Neural progenitor cell (in vitro differentiated cells): ENCODE measurements around the gene PCNX2. TPM values are rescaled to one million over a fixed set of nuclear protein-coding genes. Genes with fewer than 3 reads are reported as not detected.

Experiments used
- DNase-seq: peaks from one replicate; pipeline ENCODE4 v3.0.0-alpha.2; 2016; ENCODE audit warnings: low spot score
- H2AFZ ChIP-seq: fragments of 200-600 bp; sonication (generic); replicated peaks from 2 replicates; pipeline ENCODE4 v1.6.1; 2016; ENCODE audit warnings: antibody characterized with exemption
- H3F3A ChIP-seq: fragments of 200-600 bp; sonication (generic); 2 replicates; pipeline ENCODE4 v1.6.1; 2016; ENCODE audit warnings: antibody characterized with exemption, low read depth
- H3K27ac ChIP-seq: fragments of 200-600 bp; sonication (generic); 2 replicates; pipeline ENCODE4 v1.5.1; 2016; ENCODE audit warnings: mild to moderate bottlenecking
- H3K27me3 ChIP-seq: fragments of 200-600 bp; sonication (generic); 2 replicates; pipeline ENCODE4 v1.6.1; 2016; ENCODE audit warnings: mild to moderate bottlenecking, moderate library complexity
- H3K36me3 ChIP-seq: fragments of 200-600 bp; sonication (generic); 2 replicates; pipeline ENCODE4 v1.5.1; 2016
- H3K4me1 ChIP-seq: fragments of 200-600 bp; sonication (generic); 2 replicates; pipeline ENCODE4 v1.6.1; 2016; ENCODE audit warnings: mixed run types
- H3K4me2 ChIP-seq: fragments of 200-600 bp; sonication (generic); 2 replicates; pipeline ENCODE4 v1.6.1; 2016
- H3K4me3 ChIP-seq: fragments of 200-600 bp; sonication (generic); 2 replicates; pipeline ENCODE4 v1.5.1; 2016
- H3K79me2 ChIP-seq: fragments of 200-600 bp; sonication (generic); 2 replicates; pipeline ENCODE4 v1.6.1; 2016; ENCODE audit warnings: low read depth
- H3K9ac ChIP-seq: fragments of 200-600 bp; sonication (generic); 2 replicates; pipeline ENCODE4 v1.6.1; 2016
- H3K9me3 ChIP-seq: fragments of 200-600 bp; sonication (generic); 2 replicates; pipeline ENCODE4 v1.5.1; 2016; ENCODE audit warnings: low read depth
- H4K20me1 ChIP-seq: fragments of 200-600 bp; sonication (generic); 2 replicates; pipeline ENCODE4 v1.6.1; 2016; ENCODE audit warnings: low read depth
- H3K27ac Mint-ChIP-seq: 3 replicates; pipeline ENCODE4 v1.8.0; 2021; ENCODE audit warnings: mixed read lengths
- H3K27me3 Mint-ChIP-seq: 2 replicates; pipeline ENCODE4 v1.8.0; 2022; ENCODE audit warnings: low read depth, mild to moderate bottlenecking, inconsistent platforms, moderate library complexity, mixed read lengths; ENCODE audit not compliant: insufficient read depth
- H3K36me3 Mint-ChIP-seq: 3 replicates; pipeline ENCODE4 v1.8.0; 2021; ENCODE audit warnings: mixed read lengths
- H3K4me1 Mint-ChIP-seq: 3 replicates; pipeline ENCODE4 v1.8.0; 2021; ENCODE audit warnings: mixed read lengths
- H3K4me3 Mint-ChIP-seq: 3 replicates; pipeline ENCODE4 v1.8.0; 2021; ENCODE audit warnings: mild to moderate bottlenecking, moderate library complexity, mixed read lengths
- H3K9me3 Mint-ChIP-seq: 3 replicates; pipeline ENCODE4 v1.8.0; 2020; ENCODE audit warnings: mixed read lengths
- CTCF ChIP-seq: fragments of 200-600 bp; sonication (generic); IDR thresholded peaks from 2 replicates; pipeline ENCODE4 v1.5.1; 2017; ENCODE audit warnings: antibody characterized with exemption, mild to moderate bottlenecking
- EZH2 ChIP-seq: fragments of 200-600 bp; sonication (generic); IDR thresholded peaks from 2 replicates; pipeline ENCODE4 v1.6.1; 2017; ENCODE audit warnings: antibody characterized with exemption, mild to moderate bottlenecking, moderate library complexity
- EZH2phosphoT487 ChIP-seq: fragments of 200-600 bp; sonication (generic); IDR thresholded peaks from 2 replicates; pipeline ENCODE4 v1.6.1; 2017; ENCODE audit warnings: antibody characterized with exemption
- total RNA-seq: library from RNA; depleted of rRNA; stranded (reverse); fragments of >200 nt; gene quantifications from 2 replicates; pipeline ENCODE4 v1.2.3, GENCODE V29; 2015; ENCODE audit warnings: low replicate concordance

The PCNX2 gene
- total RNA-seq, 1 donor from 2014 or later, result 30.8 TPM

GRCh38 chr1:232987046-232987773, 308.3 kb downstream of the PCNX2 start:
- peaks cover 12% of the 10 kb centered on the region for H3K36me3 Mint-ChIP-seq
- no peak overlapping the region for H3K4me3 Mint-ChIP-seq
- Histone ChIP-seq H3K36me3 (no peaks in the 10 kb centered on the region), H4K20me1 (no peaks in the 10 kb centered on the region), H3K4me3 (no peak overlapping the region), H3F3A (no peaks in the 10 kb centered on the region), H3K4me1 (no peaks in the 10 kb centered on the region), H3K79me2 (no peaks in the 10 kb centered on the region), H3K9me3 (no peaks in the 10 kb centered on the region), H3K27me3 (no peaks in the 10 kb centered on the region), H3K27ac (no peak overlapping the region), H3K4me2 (no peak overlapping the region), H2AFZ (no peak overlapping the region), H3K9ac (no peak overlapping the region)
- peaks cover 7% of the 10 kb centered on the region for H3K27me3 Mint-ChIP-seq
- TF ChIP-seq EZH2, result no peak
- no peak for TF ChIP-seq EZH2phosphoT487
- TF ChIP-seq CTCF, result no peak
- H3K4me1 Mint-ChIP-seq, result peaks cover 9% of the 10 kb centered on the region
- H3K27ac Mint-ChIP-seq, result no peak overlapping the region
- peaks cover 2% of the 10 kb centered on the region for H3K9me3 Mint-ChIP-seq
- no peak for DNase-seq

- Histone ChIP-seq H3K9ac (no peak overlapping the region), H3K27me3 (no peaks in the 10 kb centered on the region), H3K9me3 (no peaks in the 10 kb centered on the region), H3K4me3 (no peak overlapping the region), H3K36me3 (no peaks in the 10 kb centered on the region), H3K27ac (no peak overlapping the region), H3K4me2 (no peak overlapping the region), H3K4me1 (no peaks in the 10 kb centered on the region), H3F3A (no peaks in the 10 kb centered on the region), H2AFZ (no peak overlapping the region), H4K20me1 (no peaks in the 10 kb centered on the region), H3K79me2 (no peaks in the 10 kb centered on the region)
- peaks cover 9% of the 10 kb centered on the region for H3K4me1 Mint-ChIP-seq
- no peak for DNase-seq
- H3K36me3 Mint-ChIP-seq, result peaks cover 12% of the 10 kb centered on the region
- H3K27ac Mint-ChIP-seq, result no peak overlapping the region
- no peak overlapping the region for H3K4me3 Mint-ChIP-seq
- TF ChIP-seq CTCF (no peak), EZH2 (no peak), EZH2phosphoT487 (no peak)
- H3K9me3 Mint-ChIP-seq, result no peaks in the 10 kb centered on the region
- H3K27me3 Mint-ChIP-seq, result peaks cover 7% of the 10 kb centered on the region
Measured at GRCh38 chr1:232986527-232986922, 309.0 kb downstream of the PCNX2 start.

GRCh38 chr1:232985882-232986526, 309.5 kb downstream of the PCNX2 start:
- peaks cover 7% of the 10 kb centered on the region for H3K4me1 Mint-ChIP-seq
- H3K4me1 ChIP-seq, result no peaks in the 10 kb centered on the region
- H3K9me3 ChIP-seq, result no peaks in the 10 kb centered on the region
- H3K27me3 Mint-ChIP-seq, result peaks cover 7% of the 10 kb centered on the region
- no peak overlapping the region for H3K4me3 ChIP-seq
- no peak overlapping the region for H3K27ac Mint-ChIP-seq
- no peak overlapping the region for H2AFZ ChIP-seq
- peaks cover 10% of the 10 kb centered on the region for H3K36me3 Mint-ChIP-seq
- no peaks in the 10 kb centered on the region for H3K36me3 ChIP-seq
- H3F3A ChIP-seq, result no peaks in the 10 kb centered on the region
- H3K4me2 ChIP-seq, result no peak overlapping the region
- H3K27ac ChIP-seq, result no peak overlapping the region
- no peaks in the 10 kb centered on the region for H3K9me3 Mint-ChIP-seq
- H3K27me3 ChIP-seq, result no peaks in the 10 kb centered on the region
- no peaks in the 10 kb centered on the region for H3K79me2 ChIP-seq
- no peaks in the 10 kb centered on the region for H4K20me1 ChIP-seq
- no peak overlapping the region for H3K9ac ChIP-seq
- TF ChIP-seq EZH2phosphoT487 (no peak), EZH2 (no peak), CTCF (no peak)
- DNase-seq, result no peak
- no peak overlapping the region for H3K4me3 Mint-ChIP-seq
